ENCODE data around the gene MRGPRE.

MRGPRE gene

GRCh38 chr11:3213659-3214419, 18.4 kb downstream of the MRGPRE start:
- no peak for DNase-seq (ENCODE audit: low spot score)

GRCh38 chr11:3208272-3208671, 23.9 kb downstream of the MRGPRE start:
- DNase-seq (ENCODE audit: low spot score) = no peak

DNA sequence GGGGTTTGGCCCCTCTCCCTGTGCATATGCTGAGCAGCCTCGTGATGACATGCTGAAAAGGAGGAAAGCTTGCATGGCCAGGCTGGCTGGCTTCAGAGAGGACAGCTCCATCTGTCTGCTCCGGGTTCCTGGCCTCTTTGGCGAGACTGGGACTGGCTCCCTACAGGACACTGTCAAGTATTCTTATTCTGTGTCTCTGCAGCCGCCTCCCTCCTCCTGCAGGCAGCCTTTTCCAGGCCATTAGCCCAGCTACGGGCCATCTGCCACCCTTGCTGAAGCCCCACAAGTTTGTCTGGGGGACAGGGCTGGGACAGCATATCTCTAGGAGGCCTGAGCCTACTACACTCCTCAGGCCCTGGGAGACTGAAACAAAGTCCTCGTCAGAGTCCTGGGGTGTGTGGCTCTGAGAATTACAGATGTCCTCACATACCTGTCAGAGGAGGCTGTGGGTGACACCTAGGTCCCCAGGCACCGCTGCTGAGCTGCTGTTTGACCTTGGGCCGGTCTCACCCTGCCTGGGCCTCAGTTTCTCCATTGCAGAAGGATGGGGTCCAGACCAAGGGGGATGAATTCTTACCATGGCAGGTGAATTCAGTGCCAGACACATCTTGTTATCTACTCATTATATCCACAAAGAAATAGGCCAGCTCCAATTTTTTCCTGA, 24.6 kb downstream of the MRGPRE start:
- DNase-seq (ENCODE audit: low spot score) = no peak

DNA sequence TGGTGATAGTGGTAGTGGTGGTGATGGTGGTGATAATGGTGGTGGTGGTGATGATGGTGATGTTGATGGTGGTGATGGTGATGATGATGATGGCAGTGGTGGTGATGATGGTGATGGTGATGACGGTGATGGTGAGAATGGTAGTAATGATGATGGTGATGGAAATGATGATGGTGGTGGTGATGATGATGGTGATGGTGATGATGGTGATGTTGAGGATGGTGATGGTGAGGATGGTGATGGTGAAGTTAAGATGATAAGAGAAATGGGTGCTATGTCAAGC, 25.4 kb downstream of the MRGPRE start:
- DNase-seq (ENCODE audit: low spot score) = no peak

DNA sequence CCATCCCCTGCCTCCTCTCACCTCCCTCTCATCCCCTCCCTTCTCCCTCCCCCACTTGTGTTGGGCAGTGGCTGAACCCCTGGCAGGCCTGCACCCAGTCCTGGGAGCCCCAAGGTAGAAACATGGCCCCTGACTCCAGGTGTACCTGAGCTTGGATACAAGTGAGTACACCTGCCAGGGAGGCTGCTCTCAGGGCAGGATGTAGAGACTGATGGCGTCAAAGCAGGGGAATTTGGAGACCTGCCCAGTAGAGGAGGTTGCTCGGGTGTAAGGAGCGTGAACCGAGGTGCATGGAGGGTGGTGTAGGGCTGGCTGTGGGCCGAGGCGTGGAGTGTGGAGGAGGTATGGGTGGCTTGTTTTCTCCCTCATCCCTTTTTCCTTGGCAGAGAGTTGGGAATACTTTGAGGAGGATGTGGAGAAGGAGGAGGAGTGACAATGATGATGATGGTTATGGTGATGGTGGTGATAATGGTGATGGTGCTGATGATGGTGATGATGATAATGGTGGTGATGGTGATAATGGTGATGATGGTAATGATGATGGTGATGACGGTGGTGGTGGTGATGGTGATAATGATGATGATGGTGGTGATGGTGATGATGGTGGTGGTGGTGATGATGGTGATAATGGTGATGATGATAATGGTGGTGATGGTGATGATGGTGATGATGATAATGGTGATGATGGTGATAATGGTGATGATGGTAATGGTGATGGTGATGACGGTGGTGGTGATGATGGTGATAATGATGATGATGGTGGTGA, 25.9 kb downstream of the MRGPRE start:
- DNase-seq (ENCODE audit: low spot score) = no peak

- no peak for DNase-seq (ENCODE audit: low spot score)
Observed at GRCh38 chr11:3205261-3206155, 26.7 kb downstream of the MRGPRE start.

DNA sequence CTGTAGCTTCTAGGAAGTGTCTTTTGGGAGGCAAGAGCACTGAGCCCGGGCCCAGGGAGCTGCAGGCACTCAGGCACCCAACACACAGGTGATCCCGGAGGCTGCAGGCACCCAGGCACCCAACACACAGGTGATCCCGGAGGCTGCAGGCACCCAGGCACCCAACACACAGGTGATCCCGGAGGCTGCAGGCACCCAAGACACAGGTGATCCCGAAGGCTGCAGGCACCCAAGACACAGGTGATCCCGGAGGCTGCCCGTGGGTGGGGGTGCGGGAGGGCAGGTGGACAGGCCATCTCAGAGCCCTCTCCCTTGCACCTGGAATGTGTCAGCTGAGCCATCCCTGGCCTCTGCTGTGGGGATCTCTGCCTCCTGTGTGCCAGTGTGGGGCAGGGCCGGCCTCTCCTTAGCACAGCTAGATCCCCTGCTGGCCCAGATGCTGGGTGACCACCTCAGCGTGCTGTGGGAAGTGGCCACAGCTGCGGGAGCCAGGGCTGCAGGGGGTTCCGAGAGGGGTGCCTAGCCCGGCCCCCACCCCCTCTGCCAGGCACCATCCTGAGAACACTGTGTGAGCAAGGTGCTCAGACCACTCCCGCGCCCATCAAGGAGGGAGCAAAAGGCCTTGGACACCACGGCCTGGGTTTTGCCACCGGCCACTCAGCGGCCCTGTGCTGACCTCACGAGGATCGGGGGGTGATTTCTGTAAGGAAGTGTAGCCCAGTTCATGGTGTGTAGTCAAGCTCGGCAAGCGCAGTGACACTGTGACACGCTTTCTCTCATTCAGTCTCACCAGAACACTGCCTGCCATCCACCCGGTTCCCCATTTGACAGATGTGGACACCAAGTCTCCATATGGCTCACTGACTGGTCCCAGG, 27.8 kb downstream of the MRGPRE start:
- DNase-seq (ENCODE audit: low spot score) = no peak

DNA sequence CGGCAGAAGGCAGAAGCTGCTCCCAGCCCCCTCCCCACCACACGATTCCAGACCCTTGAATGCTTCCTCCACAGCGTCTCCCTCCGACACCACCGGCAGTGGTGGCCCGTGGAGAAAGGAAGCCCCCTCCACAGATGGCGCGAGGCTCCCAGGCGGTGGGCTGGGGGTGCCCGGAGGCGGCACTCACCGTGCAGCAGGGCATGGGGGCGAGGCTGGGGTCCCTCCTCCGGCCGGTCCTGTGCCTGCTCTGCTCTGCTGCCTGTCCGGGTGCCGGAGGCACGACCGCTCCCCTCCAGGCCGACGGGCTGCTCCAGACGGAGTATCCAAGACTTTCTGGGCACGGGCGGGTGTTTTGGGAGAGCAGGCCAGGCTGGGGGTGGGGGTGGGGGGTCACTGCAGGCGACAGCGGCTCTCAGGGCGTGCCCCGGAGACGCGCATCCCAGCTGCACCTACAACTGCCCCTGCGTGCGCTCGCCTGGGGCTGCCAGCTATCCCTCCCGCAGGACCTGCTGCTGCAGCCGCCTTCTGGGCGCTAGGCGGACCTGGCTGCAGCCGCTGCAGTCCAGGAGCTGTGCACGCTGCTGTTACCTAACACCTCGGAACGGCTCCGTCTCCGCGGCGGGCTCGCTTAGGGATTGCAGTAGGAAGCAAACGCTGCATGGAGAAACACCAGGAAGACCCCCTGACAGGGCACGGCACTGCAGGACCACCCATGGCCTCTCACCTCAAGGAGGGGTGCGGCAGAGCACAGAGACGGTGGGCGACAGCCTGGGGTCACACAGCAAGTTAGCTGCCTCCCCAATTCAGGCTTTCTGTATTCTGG, 28.8 kb downstream of the MRGPRE start:
- no peak for DNase-seq (ENCODE audit: low spot score)

DNA sequence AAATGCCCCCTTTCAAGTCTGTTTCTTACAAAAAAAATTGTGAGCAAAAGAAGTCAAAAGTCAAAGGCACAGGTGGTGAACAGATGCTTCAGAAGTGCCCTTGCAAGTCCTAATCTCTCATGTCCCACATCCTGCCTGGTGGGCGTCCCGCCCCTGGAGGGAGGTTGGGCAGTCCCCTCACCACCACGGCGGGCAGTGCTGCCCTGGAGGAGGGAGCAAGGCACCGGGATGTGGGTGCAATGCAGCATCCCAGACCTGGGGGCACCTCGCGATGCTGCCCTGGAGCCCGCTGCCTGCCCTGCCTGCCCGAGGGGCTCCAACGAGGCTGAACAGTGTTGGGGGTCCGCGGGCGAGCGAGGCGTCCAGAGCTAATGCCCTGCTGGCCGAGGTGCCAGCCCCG, 29.5 kb downstream of the MRGPRE start:
- no peak for DNase-seq (ENCODE audit: low spot score)

DNA sequence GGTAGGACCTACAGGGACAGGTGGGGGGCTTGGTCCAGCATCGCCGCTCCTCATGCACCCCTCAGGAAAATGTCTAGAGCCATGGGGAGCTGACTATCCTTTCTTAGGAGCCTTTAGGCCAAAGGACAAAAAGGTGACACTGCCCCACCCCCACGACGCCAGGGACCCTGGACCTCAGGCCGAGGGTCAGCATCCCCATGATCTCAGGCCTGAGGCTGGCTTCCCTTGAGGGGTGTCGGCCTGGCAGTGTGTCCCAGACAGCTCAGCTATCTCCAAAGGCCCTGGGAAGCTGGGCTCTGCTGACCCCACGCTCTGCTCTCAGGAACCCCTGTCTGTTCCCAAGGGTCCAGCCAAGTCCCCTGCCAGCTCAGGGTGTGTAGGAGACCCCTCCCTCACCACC, 29.9 kb downstream of the MRGPRE start:
- no peak for DNase-seq (ENCODE audit: low spot score)

DNA sequence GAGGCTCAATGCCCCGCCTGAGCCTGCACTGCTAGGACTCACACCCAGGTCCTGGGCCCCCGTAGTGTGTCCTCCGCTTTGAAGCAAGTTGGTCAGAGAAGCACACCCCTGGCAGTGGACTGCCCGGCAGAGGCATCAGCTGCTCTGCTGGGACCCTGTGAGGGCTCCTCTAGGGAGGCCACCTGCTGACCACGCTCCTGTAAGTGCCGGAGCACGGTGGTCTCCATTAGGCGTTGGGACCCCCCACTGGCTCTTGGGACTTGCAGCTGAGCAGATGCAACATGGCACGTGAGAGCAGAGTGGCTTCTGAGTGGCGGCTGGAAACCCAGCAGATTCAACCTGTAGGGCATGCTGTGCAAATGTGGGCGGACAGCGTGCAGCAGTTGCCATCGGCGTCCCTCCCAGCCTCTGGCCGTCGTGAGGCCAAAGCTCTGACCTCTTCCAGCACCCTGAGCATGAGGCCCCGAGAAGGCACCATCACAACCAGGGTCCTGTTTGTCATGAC, 30.5 kb downstream of the MRGPRE start:
- DNase-seq (ENCODE audit: low spot score) = no peak

DNA sequence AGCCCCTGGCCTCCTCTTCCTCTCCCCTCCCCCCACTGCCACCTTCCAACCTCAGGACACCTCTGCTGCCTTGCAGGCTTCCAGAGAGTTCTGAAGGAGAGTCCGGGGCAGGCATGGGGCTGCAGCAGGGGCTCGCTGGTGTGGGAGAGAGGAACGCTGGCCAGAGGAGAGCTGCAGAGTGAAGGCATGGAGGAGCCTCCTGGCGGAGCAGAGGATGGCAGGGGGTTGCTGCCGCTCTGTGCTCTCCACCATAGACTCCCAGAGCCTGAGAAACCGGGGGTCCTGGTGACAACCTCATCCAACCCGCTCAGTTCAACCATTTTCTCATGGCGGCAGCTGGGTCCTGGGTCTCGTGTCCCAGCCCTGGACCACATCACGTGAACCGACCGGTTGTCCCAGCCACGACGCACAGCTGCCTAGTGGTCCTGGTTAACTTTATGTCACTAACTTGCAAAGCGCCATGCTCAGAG, 31.1 kb downstream of the MRGPRE start:
- no peak for DNase-seq (ENCODE audit: low spot score)

DNA sequence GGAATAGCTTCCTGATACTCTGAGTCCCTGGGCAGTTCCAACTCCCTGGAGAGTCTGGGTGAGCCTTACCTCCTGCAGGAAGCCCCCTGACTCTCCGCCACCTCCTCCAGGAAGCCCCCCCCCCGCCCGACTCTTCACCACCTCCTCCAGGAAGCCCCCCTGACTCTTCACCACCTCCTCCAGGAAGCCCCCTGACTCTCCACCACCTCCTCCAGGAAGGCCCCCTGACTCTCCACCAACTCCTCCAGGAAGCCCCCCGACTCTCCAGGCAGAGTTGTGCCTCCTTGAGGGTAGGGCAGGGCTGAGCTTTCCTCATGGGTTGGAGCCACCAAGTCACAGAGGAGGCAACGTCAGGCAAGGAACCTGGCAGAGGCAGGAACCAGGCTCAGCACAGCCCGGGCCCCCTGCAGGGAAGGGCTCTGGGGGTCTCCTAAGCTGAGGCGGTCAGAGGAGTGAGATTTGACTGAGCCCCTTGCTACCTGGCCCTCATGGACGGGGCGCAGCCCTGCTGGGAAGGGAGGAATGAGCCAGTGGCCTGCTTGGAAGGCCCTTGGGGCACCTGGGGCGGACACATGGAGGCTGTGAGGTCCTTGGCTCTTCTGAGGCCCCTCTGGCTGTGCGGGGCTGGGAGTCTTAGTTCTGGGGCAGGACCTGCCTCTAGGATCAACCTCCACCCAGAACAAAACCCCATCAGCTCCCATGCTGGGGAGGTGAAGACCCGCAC, 31.7 kb downstream of the MRGPRE start:
- DNase-seq (ENCODE audit: low spot score) = no peak

DNA sequence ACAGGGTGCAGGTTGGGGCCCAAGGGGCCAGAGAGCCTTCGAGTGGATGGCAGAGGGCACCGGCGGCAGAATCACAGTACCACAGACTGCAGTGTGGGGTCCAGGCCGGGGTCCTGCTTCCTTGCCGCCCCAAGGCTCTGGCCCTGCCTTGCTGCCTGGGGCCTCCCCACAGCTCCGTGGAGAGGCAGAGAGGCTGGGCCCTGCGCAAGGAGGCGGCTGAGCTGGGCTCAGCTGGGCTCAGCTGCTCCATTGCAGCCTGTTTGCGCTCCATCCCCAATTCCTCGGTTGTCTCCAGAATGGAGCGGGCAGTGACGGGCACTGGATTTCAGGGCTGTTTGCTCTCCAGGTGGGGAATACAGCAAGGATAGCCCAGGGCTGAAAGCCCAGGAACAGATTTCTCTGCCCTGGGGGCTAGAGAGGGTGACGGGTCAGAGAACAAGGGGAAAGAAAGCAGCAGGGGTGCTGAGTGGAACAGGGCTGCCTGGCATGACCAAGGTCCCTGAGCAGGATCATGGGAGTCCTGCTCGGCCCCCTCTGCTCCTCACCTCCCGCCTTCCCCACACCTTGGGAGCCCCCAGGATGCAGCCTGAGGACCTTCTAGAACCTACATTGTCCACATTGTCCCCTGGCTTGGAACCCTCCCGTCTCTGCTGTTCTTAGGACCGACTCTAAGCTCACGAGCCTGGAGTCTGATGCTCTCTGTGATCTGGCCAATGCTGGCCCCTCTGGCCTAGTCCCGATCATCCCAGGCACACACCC, 32.5 kb downstream of the MRGPRE start:
- DNase-seq (ENCODE audit: low spot score) = no peak

GRCh38 chr11:3198815-3199214, 33.4 kb downstream of the MRGPRE start:
- DNase-seq (ENCODE audit: low spot score) = no peak

GRCh38 chr11:3197878-3198528, 34.2 kb downstream of the MRGPRE start:
- DNase-seq (ENCODE audit: low spot score) = no peak

DNA sequence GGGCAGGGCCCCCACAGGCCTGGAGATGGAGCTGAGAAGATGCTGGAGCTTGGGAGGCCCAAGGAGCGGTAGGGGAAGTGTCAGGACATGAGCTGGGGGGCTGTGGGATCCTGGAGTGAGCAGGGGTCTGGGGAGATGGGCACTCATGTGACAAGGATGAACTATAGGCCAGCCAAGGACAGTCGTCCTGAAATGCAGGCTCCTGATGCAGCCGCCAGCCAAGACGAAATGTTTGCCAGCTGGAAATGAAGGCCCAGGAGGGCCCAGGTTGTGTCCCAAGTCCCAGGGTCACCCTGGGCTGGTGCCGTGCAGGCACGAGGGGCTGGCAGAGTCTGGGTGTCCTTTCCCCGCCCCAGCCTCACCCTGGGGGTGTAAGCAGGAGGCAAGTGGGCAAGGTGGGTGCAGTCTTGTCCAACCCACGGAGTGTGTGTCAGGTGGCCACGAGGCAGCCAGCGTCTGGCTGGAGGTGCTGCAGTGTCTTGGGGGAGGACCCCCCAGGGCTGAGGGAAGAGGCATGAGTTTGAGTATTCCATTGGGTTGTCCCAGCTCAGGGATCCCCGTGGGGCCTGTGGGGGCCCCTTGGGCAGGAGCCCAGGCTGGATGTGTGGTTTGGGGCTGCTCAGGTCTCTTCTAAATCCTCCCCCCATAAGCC, 35.0 kb downstream of the MRGPRE start:
- DNase-seq (ENCODE audit: low spot score) = no peak
